ENCODE data around the gene KIF5C. TPM values are rescaled to one million over a fixed set of nuclear protein-coding genes. Genes with fewer than 3 reads are reported as not detected.

The KIF5C gene
- total and polyA plus RNA-seq, 2 experiments from 2014 or later: 0.11 to 0.19 TPM

DNA sequence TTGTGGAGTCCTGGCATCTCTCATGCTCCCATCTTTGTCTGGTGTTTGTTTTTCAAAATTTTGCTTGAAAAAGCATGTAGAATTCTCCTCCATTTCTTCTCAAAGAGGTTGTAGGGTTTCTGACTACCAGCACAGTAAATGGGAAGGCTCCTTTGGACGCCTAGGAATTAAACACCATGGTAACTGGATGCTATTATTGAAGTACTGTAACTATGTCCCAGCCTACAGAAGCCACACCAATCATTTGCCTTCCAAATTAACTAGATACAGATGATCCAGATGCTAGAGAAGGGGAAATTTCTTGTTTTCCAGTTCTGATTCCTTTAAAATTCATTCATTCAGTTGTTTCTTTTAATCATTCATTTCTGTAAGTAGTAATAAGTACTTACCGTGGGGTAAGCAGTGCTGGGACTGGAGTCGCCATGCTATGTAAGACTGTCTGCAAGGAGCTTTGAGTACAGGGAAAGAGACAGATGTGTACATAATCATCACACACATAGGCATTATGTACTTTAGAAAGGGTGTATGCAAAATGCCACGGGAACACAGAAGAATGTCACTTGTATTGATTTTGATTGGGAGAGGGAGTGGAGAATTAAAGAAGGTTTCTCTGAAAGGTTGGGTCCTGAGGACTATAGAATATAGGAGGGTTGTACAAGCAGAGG lies 49.6 kb downstream of the KIF5C start:
- Histone ChIP-seq H3F3A (ENCODE audit: insufficient read depth) (no peaks in the 10 kb centered on the region), H3K9me2 (ENCODE audit: insufficient read depth) (no peaks in the 10 kb centered on the region), H2AFZ (no peak overlapping the region), H3K4me1 (ENCODE audit: insufficient read depth) (no peaks in the 10 kb centered on the region), H3K27me3 (replicated peaks; ENCODE audit: insufficient read depth) (no peaks in the 10 kb centered on the region), H3K79me2 (ENCODE audit: insufficient read depth) (no peaks in the 10 kb centered on the region), H4K20me1 (ENCODE audit: insufficient read depth) (no peaks in the 10 kb centered on the region), H3K9me3 (ENCODE audit: low read depth) (no peaks in the 10 kb centered on the region), H3K4me2 (ENCODE audit: unreplicated experiment) (no peak overlapping the region), H3K27ac (no peak overlapping the region), H3K36me3 (ENCODE audit: low read depth) (no peaks in the 10 kb centered on the region), H3K4me3 (no peak overlapping the region), H3K9ac (no peak overlapping the region)
- 34 to 37% methylated on average over 4 of the region's 4 CpGs for WGBS, 2 experiments (ENCODE audit: low coverage in 1 of 2, low lambda C conversion rate in 2 of 2, missing lambda C conversion rate in 2 of 2)
- in situ Hi-C loops (cut with MboI): no loop called here
- no peak for TF ChIP-seq EZH2phosphoT487 (IDR thresholded peaks at IDR 0.05; ENCODE audit: insufficient read depth, low read depth)
- TF ChIP-seq EZH2 (IDR thresholded peaks at IDR 0.05; ENCODE audit: insufficient read depth, poor library complexity, severe bottlenecking): no peak
- no peak for DNase-seq

DNA sequence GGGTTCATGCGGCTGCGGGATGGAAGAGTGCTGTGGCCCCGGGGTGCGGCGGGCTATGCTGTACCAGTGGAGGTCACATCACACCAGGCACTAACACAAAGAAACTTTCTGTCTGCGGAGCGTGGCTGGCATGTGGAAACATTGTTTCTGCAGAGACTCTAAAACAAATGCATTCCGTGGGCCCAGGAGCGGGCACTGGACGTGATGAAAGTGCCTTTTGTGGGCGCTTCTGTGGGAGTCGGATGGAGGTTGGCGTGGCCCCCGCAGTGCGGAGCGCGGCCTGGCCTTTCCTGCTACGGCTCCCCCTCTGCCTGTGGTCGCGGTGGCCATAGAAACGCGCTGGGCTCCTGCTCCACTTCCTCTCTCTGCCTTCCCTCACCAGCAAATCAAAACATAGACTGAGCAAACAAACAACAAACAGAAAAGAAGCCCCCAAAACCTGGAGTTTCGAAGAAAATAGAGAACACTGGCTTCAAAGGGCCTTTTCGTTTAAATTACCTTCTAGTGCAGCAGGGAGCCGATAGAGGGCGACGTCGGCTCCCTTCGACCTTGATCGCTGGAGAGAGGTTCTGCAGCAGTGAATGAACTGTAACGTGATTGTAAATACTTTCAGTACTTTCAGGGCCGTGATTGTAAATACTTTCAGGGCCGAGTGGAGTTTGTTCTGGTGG lies 51.4 kb downstream of the KIF5C start:
- no peaks in the 10 kb centered on the region for H3K4me1 ChIP-seq (ENCODE audit: insufficient read depth)
- 75 to 76% methylated on average over 33 of the region's 33 CpGs for WGBS, 2 experiments (ENCODE audit: low coverage in 1 of 2, low lambda C conversion rate in 2 of 2, missing lambda C conversion rate in 2 of 2)
- H3K36me3 ChIP-seq (ENCODE audit: low read depth): no peaks in the 10 kb centered on the region
- H3K79me2 ChIP-seq (ENCODE audit: insufficient read depth): no peaks in the 10 kb centered on the region
- no peaks in the 10 kb centered on the region for H4K20me1 ChIP-seq (ENCODE audit: insufficient read depth)
- H3K9me2 ChIP-seq (ENCODE audit: insufficient read depth): no peaks in the 10 kb centered on the region
- no peak overlapping the region for H3K27ac ChIP-seq
- H2AFZ ChIP-seq: peak overlapping the region; percentile 19; the same call in 1 of the 2 replicates
- no peaks in the 10 kb centered on the region for H3K27me3 ChIP-seq (replicated peaks; ENCODE audit: insufficient read depth)
- in situ Hi-C loops (cut with MboI): no loop called here
- H3K4me3 ChIP-seq: no peak overlapping the region
- no peak overlapping the region for H3K9ac ChIP-seq
- H3F3A ChIP-seq (ENCODE audit: insufficient read depth): no peaks in the 10 kb centered on the region
- peak; percentile 26 for DNase-seq
- H3K9me3 ChIP-seq (ENCODE audit: low read depth): no peaks in the 10 kb centered on the region
- no peak for TF ChIP-seq EZH2 (IDR thresholded peaks at IDR 0.05; ENCODE audit: insufficient read depth, poor library complexity, severe bottlenecking)
- no peak overlapping the region for H3K4me2 ChIP-seq (ENCODE audit: unreplicated experiment)

DNA sequence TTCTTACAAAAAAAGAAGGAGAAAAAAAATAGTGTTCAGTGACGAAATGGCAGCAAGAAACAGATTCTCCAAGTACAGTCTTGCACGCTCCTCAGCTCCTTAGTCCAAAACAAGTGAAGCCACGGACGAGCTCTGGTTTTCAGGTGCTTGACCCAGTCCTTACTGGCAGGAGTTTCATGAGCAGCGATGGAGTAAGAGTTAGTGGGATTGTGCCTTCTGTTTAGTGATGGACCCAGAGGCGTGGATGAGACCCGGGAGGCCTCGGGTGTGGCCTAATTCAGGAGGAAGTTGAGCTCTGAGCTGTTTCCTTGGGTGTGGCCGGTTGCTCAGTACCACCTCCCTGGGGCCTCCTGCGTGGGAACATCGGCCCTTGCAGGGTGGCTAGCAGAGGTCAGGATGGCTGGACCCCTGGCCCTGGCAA lies 52.0 kb downstream of the KIF5C start:
- no peak for TF ChIP-seq EZH2phosphoT487 (IDR thresholded peaks at IDR 0.05; ENCODE audit: insufficient read depth, low read depth)
- no peak for TF ChIP-seq EZH2 (IDR thresholded peaks at IDR 0.05; ENCODE audit: insufficient read depth, poor library complexity, severe bottlenecking)
- no peak overlapping the region for H3K4me3 ChIP-seq
- in situ Hi-C loops (cut with MboI): no loop called here
- H2AFZ ChIP-seq: peak overlapping the region; percentile 19; the same call in 1 of the 2 replicates
- H3K9me2 ChIP-seq (ENCODE audit: insufficient read depth): no peaks in the 10 kb centered on the region
- no peak overlapping the region for H3K4me2 ChIP-seq (ENCODE audit: unreplicated experiment)
- no peaks in the 10 kb centered on the region for H3K9me3 ChIP-seq (ENCODE audit: low read depth)
- no peak overlapping the region for H3K27ac ChIP-seq
- H3K4me1 ChIP-seq (ENCODE audit: insufficient read depth): no peaks in the 10 kb centered on the region
- H3K9ac ChIP-seq: no peak overlapping the region
- no peaks in the 10 kb centered on the region for H3F3A ChIP-seq (ENCODE audit: insufficient read depth)
- no peaks in the 10 kb centered on the region for H3K79me2 ChIP-seq (ENCODE audit: insufficient read depth)
- no peaks in the 10 kb centered on the region for H3K27me3 ChIP-seq (replicated peaks; ENCODE audit: insufficient read depth)
- no peaks in the 10 kb centered on the region for H3K36me3 ChIP-seq (ENCODE audit: low read depth)
- no peaks in the 10 kb centered on the region for H4K20me1 ChIP-seq (ENCODE audit: insufficient read depth)
- no peak for DNase-seq
- WGBS, 2 experiments (ENCODE audit: low coverage in 1 of 2, low lambda C conversion rate in 2 of 2, missing lambda C conversion rate in 2 of 2): 78 to 80% methylated on average over 11 of the region's 11 CpGs

DNA sequence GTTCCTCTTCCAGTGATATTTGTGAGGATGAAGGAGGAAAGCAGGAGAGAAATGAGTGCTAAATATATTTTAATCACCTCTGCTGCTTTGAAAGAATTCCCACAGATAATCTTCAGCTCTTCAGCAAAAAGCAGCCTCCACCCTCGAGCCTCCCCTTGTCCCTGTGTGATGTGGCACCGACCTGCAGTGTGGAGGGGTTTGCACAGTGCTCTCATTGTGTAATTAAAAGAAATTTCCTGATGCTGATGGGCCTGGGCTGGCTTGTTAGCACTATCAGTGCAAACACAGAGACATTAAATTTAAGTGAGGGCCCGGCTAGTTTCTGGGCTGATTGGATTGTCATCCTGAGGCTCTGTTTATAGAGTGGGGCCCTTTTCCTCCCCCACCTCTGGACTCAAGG lies 53.4 kb downstream of the KIF5C start:
- Histone ChIP-seq H3K27ac (no peak overlapping the region), H3K4me3 (no peak overlapping the region), H4K20me1 (ENCODE audit: insufficient read depth) (no peaks in the 10 kb centered on the region), H3K36me3 (ENCODE audit: low read depth) (no peaks in the 10 kb centered on the region), H3K9me3 (ENCODE audit: low read depth) (no peaks in the 10 kb centered on the region), H2AFZ (no peak overlapping the region), H3F3A (ENCODE audit: insufficient read depth) (no peaks in the 10 kb centered on the region), H3K79me2 (ENCODE audit: insufficient read depth) (no peaks in the 10 kb centered on the region), H3K9me2 (ENCODE audit: insufficient read depth) (no peaks in the 10 kb centered on the region), H3K4me2 (ENCODE audit: unreplicated experiment) (no peak overlapping the region), H3K9ac (no peak overlapping the region), H3K4me1 (ENCODE audit: insufficient read depth) (no peaks in the 10 kb centered on the region), H3K27me3 (replicated peaks; ENCODE audit: insufficient read depth) (no peaks in the 10 kb centered on the region)
- TF ChIP-seq EZH2 (IDR thresholded peaks at IDR 0.05; ENCODE audit: insufficient read depth, poor library complexity, severe bottlenecking) (no peak), EZH2phosphoT487 (IDR thresholded peaks at IDR 0.05; ENCODE audit: insufficient read depth, low read depth) (no peak)
- WGBS, 2 experiments (ENCODE audit: low coverage in 1 of 2, low lambda C conversion rate in 2 of 2, missing lambda C conversion rate in 2 of 2): 58 to 64% methylated on average over 3 of the region's 3 CpGs
- DNase-seq: no peak
- in situ Hi-C loops (cut with MboI): no loop called here

Data from GM23248 (cell line).